Activated CD4-positive, alpha-beta T cell treated with anti-CD3 and anti-CD28 coated beads, Interleukin-2, amount 50 U/mL, for 1 hour (primary cell): ENCODE measurements around the gene TANGO6.

Source experiments
- DNase-seq: peaks from one replicate; pipeline ENCODE4 v3.0.0-alpha.2; 2020

Gene TANGO6

DNA sequence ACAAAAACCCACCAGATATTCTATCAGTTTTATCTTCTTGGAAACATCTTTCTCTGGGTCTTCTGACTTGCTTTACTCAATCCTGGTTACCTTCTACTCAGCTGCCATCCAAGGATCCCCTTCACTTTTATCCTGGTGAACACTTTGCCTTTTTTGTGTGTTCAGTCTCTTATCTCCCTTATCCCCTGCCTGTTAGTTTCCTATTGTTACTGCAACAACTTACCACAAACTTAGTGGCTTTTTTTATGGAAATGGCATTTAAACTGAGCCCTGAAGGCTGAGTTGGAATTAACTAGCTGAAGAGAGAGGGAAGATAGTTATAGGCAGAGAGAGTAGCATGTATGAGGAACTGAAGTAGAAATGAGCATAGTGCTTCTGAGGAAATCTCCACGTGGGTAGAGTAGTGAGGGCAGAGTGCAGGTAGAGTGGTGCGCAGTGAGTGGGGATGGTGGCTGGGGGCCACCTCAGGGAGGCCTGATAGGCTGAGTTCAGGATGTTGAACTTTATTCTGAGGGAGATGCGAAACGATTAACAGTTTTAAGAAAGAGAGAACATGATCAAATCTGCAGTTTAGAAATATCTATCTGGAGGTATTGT is 26.3 kb downstream of the TANGO6 start:
- DNase-seq = no peak

DNA sequence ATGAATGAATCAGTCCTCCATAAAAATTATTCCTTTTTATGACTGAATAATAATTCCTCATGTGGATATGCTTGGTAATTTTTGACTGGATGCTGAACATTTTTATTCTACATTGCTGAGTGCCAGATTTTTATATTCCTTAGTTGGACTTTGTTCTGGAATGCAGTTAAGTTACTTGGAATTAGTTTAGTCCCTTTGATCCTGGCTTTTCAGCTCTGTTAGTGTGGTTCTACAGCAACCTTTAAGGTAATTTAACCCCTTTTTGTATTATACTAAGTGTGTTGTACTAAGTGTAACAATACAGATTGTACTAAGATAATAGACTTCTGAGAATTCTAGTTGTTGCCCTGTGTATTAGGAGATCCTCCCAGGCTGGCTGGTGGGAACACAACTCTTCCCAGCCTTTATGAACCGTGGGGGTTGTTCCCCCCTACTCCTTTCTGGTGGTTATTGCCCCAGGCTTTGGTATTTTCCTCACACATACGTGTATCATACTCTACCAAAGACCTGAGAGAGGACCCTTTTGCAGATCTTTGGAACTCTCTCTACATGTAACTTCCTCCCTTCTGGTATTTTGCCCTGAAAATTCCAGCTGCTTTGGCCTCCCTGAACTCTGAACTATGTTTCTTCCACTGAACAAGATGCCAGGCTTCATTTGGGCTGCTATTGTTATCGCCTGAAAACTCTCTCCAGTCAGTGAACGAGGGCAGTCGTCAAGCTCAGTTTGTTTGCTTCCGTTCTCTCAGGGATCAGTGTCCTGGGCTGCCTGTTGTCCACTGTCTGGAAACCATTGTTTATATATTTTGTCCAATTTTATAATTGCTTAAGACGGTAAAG is 30.5 kb downstream of the TANGO6 start:
- no peak for DNase-seq

DNA sequence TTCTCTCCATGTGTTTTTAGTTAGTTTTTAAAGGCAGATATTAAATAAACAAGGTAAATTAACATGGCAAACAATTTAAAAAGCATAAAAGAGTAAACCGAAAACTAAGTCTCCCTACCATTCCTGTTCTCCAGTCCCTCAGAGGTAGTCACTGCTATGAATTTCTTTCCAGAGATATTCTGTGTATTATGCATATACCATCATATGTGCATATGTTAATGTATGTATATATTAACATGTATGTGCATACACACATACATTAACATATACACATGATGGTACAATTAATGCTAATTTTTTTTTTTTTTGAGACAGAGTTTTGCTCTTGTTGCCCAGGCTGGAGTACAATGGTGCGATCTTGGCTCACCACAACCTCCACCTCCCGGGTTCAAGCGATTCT is 32.5 kb downstream of the TANGO6 start:
- DNase-seq = no peak

- DNase-seq = no peak
Measured at GRCh38 chr16:68883685-68884084, 40.4 kb downstream of the TANGO6 start.

- DNase-seq = no peak
Measured at GRCh38 chr16:68884401-68884800, 41.1 kb downstream of the TANGO6 start.

- no peak for DNase-seq
Measured at GRCh38 chr16:68884861-68885720, 41.8 kb downstream of the TANGO6 start.

GRCh38 chr16:68887107-68887506 is 43.8 kb downstream of the TANGO6 start:
- no peak for DNase-seq

GRCh38 chr16:68889508-68890150 is 46.3 kb downstream of the TANGO6 start:
- DNase-seq = no peak

DNA sequence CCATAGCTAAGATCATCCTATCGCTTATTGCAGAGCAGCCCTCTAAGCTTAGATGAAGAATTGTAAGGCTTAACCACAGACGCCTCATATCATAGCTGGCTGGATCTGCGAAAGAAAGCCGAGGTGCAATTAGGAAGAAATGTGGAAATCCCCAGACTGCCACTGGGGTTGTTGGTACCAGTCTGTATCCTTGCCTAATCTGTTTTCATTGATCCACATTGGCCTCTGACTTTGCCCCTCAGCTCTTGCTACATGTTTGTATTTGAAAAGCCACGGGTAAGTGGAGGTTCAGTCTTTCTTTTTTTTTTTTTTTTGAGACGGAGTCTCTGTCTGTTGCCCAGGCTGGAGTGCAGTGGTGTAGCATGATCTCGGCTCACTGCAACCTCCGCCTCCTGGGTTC is 48.9 kb downstream of the TANGO6 start:
- DNase-seq = no peak

GRCh38 chr16:68892898-68893297 is 49.6 kb downstream of the TANGO6 start:
- no peak for DNase-seq

DNA sequence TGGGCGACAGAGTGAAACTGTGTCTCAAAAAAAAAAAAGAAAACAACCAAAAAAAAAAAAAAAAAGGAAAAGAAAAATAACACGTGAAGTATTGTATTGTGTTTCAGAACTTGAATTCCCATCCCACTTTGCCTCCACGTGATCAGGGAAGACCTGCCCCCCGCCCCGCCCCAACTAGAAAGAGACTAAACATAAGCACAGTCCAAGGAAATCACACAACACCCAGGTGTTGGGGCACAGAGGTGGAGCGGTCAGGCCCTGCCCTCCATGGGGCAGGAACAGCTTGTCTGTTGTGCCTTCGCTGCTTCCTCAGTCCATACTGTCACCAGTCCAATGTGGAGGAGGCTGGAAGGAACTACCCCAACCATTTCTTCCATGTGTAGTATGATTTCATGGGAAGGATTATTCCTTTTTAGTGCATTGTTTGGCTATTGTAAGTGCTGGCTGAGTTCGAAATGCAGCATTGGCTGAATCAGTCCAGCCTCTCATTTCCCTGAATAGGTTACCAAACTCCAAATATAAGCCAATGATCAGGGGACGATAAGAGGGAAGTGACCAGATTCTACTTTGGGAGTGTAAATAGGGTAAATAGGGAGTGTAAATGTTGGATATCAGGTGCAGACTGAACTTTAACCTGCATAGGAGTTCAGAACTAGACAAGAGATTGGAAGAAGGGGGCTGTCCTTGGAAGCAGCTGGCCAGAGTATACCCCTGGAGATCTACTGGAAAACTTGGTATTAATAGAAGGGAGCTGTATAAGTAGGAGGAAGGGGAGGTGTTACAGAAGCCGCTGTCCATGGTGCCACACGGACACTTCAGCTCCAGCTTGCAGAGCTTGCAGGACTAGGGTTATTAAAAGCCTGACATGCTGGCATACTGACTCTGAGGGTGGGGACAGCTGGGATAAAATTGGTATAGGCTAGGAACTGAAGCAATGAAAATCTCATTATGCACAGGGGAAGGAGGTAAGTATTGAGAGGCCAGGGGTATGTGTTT is 50.7 kb downstream of the TANGO6 start:
- DNase-seq = no peak

- DNase-seq = no peak
Measured at GRCh38 chr16:68894714-68895113, 51.4 kb downstream of the TANGO6 start.

- no peak for DNase-seq
Measured at GRCh38 chr16:68898026-68898425, 54.7 kb downstream of the TANGO6 start.

- no peak for DNase-seq
Measured at GRCh38 chr16:68900009-68900408, 56.7 kb downstream of the TANGO6 start.

DNA sequence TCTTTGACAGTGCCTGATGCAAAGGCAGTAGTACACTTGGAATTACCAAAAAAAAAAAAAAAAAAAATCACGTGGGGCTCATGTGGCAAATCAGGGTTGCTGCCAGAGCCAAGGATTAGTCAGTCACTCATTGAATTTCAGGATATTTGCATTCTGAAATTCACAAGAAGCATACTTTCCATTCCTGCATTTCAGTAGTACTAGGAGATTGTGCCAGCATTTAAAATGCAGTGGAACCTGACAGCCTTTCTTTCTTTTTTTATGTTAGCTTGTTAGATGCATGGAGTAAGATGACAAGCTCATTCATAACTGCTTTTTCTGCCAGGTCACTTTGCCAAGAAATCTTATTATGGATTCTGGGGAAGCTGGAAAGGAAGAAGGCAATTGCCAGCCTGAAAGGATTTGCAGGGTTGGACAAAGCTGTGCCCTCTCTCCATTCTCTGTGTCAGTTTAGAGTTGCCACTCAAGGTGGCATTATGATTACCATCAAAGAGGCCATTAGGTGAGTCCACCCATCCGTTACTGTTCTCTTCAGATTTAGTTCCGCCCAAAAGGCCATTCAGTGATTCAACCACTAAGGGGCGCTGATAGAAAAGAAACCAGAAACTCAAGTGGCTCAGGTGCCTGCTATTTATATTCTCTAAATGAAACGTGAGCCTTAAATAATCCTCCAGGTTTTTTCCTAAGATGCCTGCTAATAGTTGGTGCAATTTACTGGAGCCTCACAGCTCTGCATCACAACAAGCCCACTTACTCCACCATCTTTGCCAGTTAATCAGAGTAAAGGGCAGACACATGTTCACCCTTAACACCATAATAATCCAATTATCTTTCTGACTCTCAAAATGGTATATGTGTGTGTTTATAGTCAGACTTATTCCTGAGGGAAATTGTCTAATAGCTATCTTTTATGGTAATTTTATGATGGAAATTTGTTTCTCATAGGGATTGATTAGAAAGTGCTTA is 59.0 kb downstream of the TANGO6 start:
- no peak for DNase-seq

GRCh38 chr16:68902969-68903345 is 59.6 kb downstream of the TANGO6 start:
- DNase-seq = no peak

DNA sequence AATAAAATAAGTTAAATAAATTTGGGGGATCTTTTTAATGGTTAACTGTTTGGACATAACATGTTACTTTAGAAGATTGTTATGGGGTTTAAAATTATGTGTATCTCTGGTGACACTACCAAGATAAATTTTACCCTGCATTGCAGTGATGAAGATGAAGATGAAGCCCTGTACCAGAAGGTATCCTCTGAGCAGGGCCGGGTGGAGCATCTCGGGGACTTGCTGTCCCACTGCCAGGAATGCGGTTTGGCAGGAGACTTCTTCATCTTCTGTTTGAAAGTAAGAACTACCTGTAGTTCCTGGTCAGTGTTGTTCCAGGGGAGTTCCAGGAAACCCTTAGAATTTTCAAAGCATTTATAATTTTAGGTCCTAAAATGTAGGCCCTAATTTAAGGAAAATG is 64.0 kb downstream of the TANGO6 start:
- DNase-seq = no peak

GRCh38 chr16:68907781-68908181 is 64.5 kb downstream of the TANGO6 start:
- no peak for DNase-seq

- no peak for DNase-seq
Measured at GRCh38 chr16:68909099-68909733, 65.9 kb downstream of the TANGO6 start.

DNA sequence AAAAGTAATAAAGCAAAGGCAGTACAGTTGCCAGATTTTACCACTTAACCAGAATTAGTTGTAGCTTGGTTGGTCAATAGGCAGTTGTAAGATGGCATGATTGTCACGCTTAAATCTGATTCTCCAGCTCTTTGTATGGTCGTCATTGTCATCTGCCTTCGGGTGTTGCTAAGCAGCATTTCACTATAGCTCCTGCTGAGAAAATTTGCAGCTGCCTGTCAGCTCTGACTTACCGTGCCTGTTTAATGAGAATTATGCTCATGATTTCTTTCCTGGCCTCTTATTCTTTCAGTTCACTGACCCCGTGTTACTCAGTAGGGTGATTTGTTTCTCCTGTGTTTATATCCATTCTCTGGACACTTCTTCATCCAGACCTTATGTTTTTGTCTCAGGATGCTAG is 66.7 kb downstream of the TANGO6 start:
- DNase-seq = no peak
